Embryonic facial prominence (tissue), 1 donor: ENCODE results near the gene CCDC69.

ENCODE experiments used
- DNase-seq: peaks from one replicate; pipeline ENCODE4 v3.0.0-alpha.2; 2016; ENCODE audit errors: extremely low spot score

Gene CCDC69

GRCh38 chr5:151142933-151143332 lies 81.0 kb downstream of the CCDC69 start:
- no peak for DNase-seq

GRCh38 chr5:151141535-151141934 lies 82.4 kb downstream of the CCDC69 start:
- no peak for DNase-seq

- DNase-seq, result no peak
Measured at GRCh38 chr5:151140686-151141459, 83.0 kb downstream of the CCDC69 start.

- DNase-seq, result no peak
Measured at GRCh38 chr5:151139646-151140045, 84.2 kb downstream of the CCDC69 start.

GRCh38 chr5:151139015-151139414 lies 84.9 kb downstream of the CCDC69 start:
- no peak for DNase-seq

GRCh38 chr5:151138114-151138513 lies 85.8 kb downstream of the CCDC69 start:
- no peak for DNase-seq

- no peak for DNase-seq
Measured at GRCh38 chr5:151137067-151137825, 86.6 kb downstream of the CCDC69 start.

GRCh38 chr5:151134228-151134627 lies 89.7 kb downstream of the CCDC69 start:
- no peak for DNase-seq

- DNase-seq, result no peak
Measured at GRCh38 chr5:151132963-151133362, 90.9 kb downstream of the CCDC69 start.
